HEK293 (cell line): ENCODE measurements around the gene MCU.

Experiments
- AEBP2 ChIP-seq: fragments of 450-650 bp; formaldehyde crosslinking; IDR thresholded peaks from 2 replicates; pipeline ENCODE4 v1.5.1; 2016; ENCODE audit warnings: missing biosample characterization, missing genetic modification characterization, borderline replicate concordance
- GLIS1 ChIP-seq: fragments of 450-650 bp; formaldehyde crosslinking; IDR thresholded peaks from 2 replicates; pipeline ENCODE4 v1.5.1; 2016; ENCODE audit warnings: missing biosample characterization, missing genetic modification characterization
- PRDM1 ChIP-seq: fragments of 450-650 bp; formaldehyde crosslinking; IDR thresholded peaks from 2 replicates; pipeline ENCODE4; 2016; ENCODE audit warnings: missing biosample characterization, missing genetic modification characterization
- PRDM4 ChIP-seq: fragments of 450-650 bp; formaldehyde crosslinking; IDR thresholded peaks from 2 replicates; pipeline ENCODE4 v1.5.1; 2017; ENCODE audit warnings: missing biosample characterization, missing genetic modification characterization
- PRDM6 ChIP-seq: fragments of 450-650 bp; formaldehyde crosslinking; IDR thresholded peaks from 2 replicates; pipeline ENCODE4 v1.5.1; 2017; ENCODE audit warnings: missing biosample characterization, missing genetic modification characterization
- SP2 ChIP-seq: fragments of 450-650 bp; formaldehyde crosslinking; IDR thresholded peaks from 2 replicates; pipeline ENCODE4 v1.5.1; 2016; ENCODE audit warnings: missing biosample characterization, missing genetic modification characterization
- TCF7L2 ChIP-seq: IDR thresholded peaks from 2 replicates; pipeline ENCODE4 v1.6.1; 2011; ENCODE audit warnings: low read depth, mild to moderate bottlenecking, inconsistent platforms, low read length, moderate library complexity, borderline replicate concordance
- TRIM28 ChIP-seq: IDR thresholded peaks from 2 replicates; pipeline ENCODE4 v1.6.1; 2011; ENCODE audit warnings: low read length, control low read depth, borderline replicate concordance
- WT1 ChIP-seq: fragments of 450-650 bp; formaldehyde crosslinking; IDR thresholded peaks from 2 replicates; pipeline ENCODE4 v1.5.1; 2016; ENCODE audit warnings: missing biosample characterization, missing genetic modification characterization
- ZBTB1 ChIP-seq: fragments of 450-650 bp; formaldehyde crosslinking; IDR thresholded peaks from 2 replicates; pipeline ENCODE4 v1.5.1; 2016; ENCODE audit warnings: missing biosample characterization, missing genetic modification characterization
- ZBTB48 ChIP-seq: fragments of 450-650 bp; formaldehyde crosslinking; IDR thresholded peaks from 2 replicates; pipeline ENCODE4 v1.5.1; 2016; ENCODE audit warnings: missing biosample characterization, missing genetic modification characterization
- ZFHX2 ChIP-seq: fragments of 450-650 bp; formaldehyde crosslinking; conservative IDR thresholded peaks from 2 replicates; pipeline ENCODE4 v1.5.1; 2016; ENCODE audit warnings: missing biosample characterization, missing genetic modification characterization
- ZFP3 ChIP-seq: fragments of 450-650 bp; formaldehyde crosslinking; IDR thresholded peaks from 2 replicates; pipeline ENCODE4 v1.5.1; 2016; ENCODE audit warnings: low read depth, missing biosample characterization, missing genetic modification characterization
- ZNF175 ChIP-seq: fragments of 450-650 bp; formaldehyde crosslinking; IDR thresholded peaks from 2 replicates; pipeline ENCODE4 v1.5.1; 2016; ENCODE audit warnings: missing biosample characterization, missing genetic modification characterization
- ZNF184 ChIP-seq: fragments of 450-650 bp; IDR thresholded peaks from 2 replicates; pipeline ENCODE4 v1.5.1; 2018; ENCODE audit warnings: missing biosample characterization, mild to moderate bottlenecking, missing genetic modification characterization
- ZNF202 ChIP-seq: fragments of 450-650 bp; formaldehyde crosslinking; IDR thresholded peaks from 2 replicates; pipeline ENCODE4 v1.5.1; 2016; ENCODE audit warnings: missing biosample characterization, missing genetic modification characterization, borderline replicate concordance
- ZNF221 ChIP-seq: fragments of 450-650 bp; formaldehyde crosslinking; IDR thresholded peaks from 2 replicates; pipeline ENCODE4 v1.5.1; 2017; ENCODE audit warnings: missing biosample characterization, missing genetic modification characterization, borderline replicate concordance
- ZNF24 ChIP-seq: fragments of 450-650 bp; formaldehyde crosslinking; IDR thresholded peaks from 2 replicates; pipeline ENCODE4 v1.5.1; 2016; ENCODE audit warnings: missing biosample characterization, missing genetic modification characterization
- ZNF350 ChIP-seq: fragments of 450-650 bp; formaldehyde crosslinking; IDR thresholded peaks from 2 replicates; pipeline ENCODE4 v1.5.0; 2017; ENCODE audit warnings: missing biosample characterization, mild to moderate bottlenecking, missing genetic modification characterization
- ZNF354C ChIP-seq: fragments of 450-650 bp; formaldehyde crosslinking; IDR thresholded peaks from 2 replicates; pipeline ENCODE4 v1.5.1; 2016; ENCODE audit warnings: missing biosample characterization, missing genetic modification characterization, low read depth, borderline replicate concordance
- ZNF366 ChIP-seq: fragments of 450-650 bp; formaldehyde crosslinking; conservative IDR thresholded peaks from 2 replicates; pipeline ENCODE4 v1.5.1; 2016; ENCODE audit warnings: missing biosample characterization, missing genetic modification characterization
- ZNF37A ChIP-seq: fragments of 450-650 bp; IDR thresholded peaks from 2 replicates; pipeline ENCODE4 v1.5.1; 2018; ENCODE audit warnings: missing biosample characterization, missing genetic modification characterization
- ZNF394 ChIP-seq: fragments of 450-650 bp; formaldehyde crosslinking; IDR thresholded peaks from 2 replicates; pipeline ENCODE4 v1.5.1; 2016; ENCODE audit warnings: missing biosample characterization, missing genetic modification characterization, mild to moderate bottlenecking, moderate library complexity, borderline replicate concordance
- ZNF48 ChIP-seq: fragments of 450-650 bp; formaldehyde crosslinking; IDR thresholded peaks from 2 replicates; pipeline ENCODE4 v1.5.1; 2016; ENCODE audit warnings: missing biosample characterization, missing genetic modification characterization
- ZNF529 ChIP-seq: fragments of 450-650 bp; formaldehyde crosslinking; IDR thresholded peaks from 2 replicates; pipeline ENCODE4 v1.5.1; 2017; ENCODE audit warnings: missing genetic modification characterization, missing biosample characterization; ENCODE audit not compliant: insufficient replicate concordance
- ZNF561 ChIP-seq: fragments of 450-650 bp; IDR thresholded peaks from 2 replicates; pipeline ENCODE4 v1.5.1; 2018; ENCODE audit warnings: missing biosample characterization, missing genetic modification characterization, borderline replicate concordance
- ZNF623 ChIP-seq: fragments of 450-650 bp; formaldehyde crosslinking; IDR thresholded peaks from 2 replicates; pipeline ENCODE4 v1.5.1; 2016; ENCODE audit warnings: missing biosample characterization, missing genetic modification characterization
- ZNF658 ChIP-seq: fragments of 450-650 bp; formaldehyde crosslinking; IDR thresholded peaks from 2 replicates; pipeline ENCODE4; 2016; ENCODE audit warnings: missing biosample characterization, missing genetic modification characterization
- ZNF664 ChIP-seq: fragments of 450-650 bp; formaldehyde crosslinking; IDR thresholded peaks from 2 replicates; pipeline ENCODE4 v1.5.1; 2016; ENCODE audit warnings: missing biosample characterization, missing genetic modification characterization
- ZNF692 ChIP-seq: fragments of 450-650 bp; formaldehyde crosslinking; IDR thresholded peaks from 2 replicates; pipeline ENCODE4 v1.5.1; 2016; ENCODE audit warnings: missing biosample characterization, missing genetic modification characterization
- ZNF776 ChIP-seq: fragments of 450-650 bp; formaldehyde crosslinking; IDR thresholded peaks from 2 replicates; pipeline ENCODE4 v1.5.0; 2017; ENCODE audit warnings: missing biosample characterization, missing genetic modification characterization, borderline replicate concordance
- ZNF792 ChIP-seq: fragments of 450-650 bp; formaldehyde crosslinking; IDR thresholded peaks from 2 replicates; pipeline ENCODE4 v1.5.1; 2016; ENCODE audit warnings: missing biosample characterization, missing genetic modification characterization
- ZSCAN5A ChIP-seq: fragments of 450-650 bp; formaldehyde crosslinking; IDR thresholded peaks from 2 replicates; pipeline ENCODE4 v1.5.1; 2016; ENCODE audit warnings: missing biosample characterization, missing genetic modification characterization

The MCU gene

GRCh38 chr10:72802332-72802731 lies 110.4 kb downstream of the MCU start (continued):
- TF ChIP-seq ZNF776 (tag by site-specific recombination) (no peak), TRIM28 (no peak), PRDM1 (tag by site-specific recombination) (no peak), ZNF350 (tag by site-specific recombination) (no peak), PRDM6 (tag by site-specific recombination) (no peak), ZNF24 (tag by site-specific recombination) (no peak; the same call in 1 of the 2 replicates), ZNF623 (no peak), ZBTB48 (tag by site-specific recombination) (no peak), ZNF658 (tag by site-specific recombination) (no peak), ZNF202 (tag by site-specific recombination) (no peak), ZNF529 (tag by site-specific recombination) (no peak), TCF7L2 (no peak), ZNF792 (tag by site-specific recombination) (no peak), ZBTB1 (tag by site-specific recombination) (no peak), ZNF394 (tag by site-specific recombination) (0 out of 2 replicates have a peak, but pooled peaks have one; percentile 17), ZNF366 (tag by site-specific recombination) (no peak), ZNF221 (no peak), GLIS1 (tag by site-specific recombination) (no peak), ZNF692 (tag by site-specific recombination) (no peak), ZNF354C (tag by site-specific recombination) (no peak), ZFHX2 (tag by site-specific recombination) (no peak), PRDM4 (tag by site-specific recombination) (no peak), ZNF48 (no peak), ZFP3 (tag by site-specific recombination) (no peak), ZNF175 (tag by site-specific recombination) (no peak), ZNF184 (tag by site-specific recombination) (no peak), WT1 (tag by site-specific recombination) (no peak), ZNF664 (tag by site-specific recombination) (no peak), AEBP2 (tag by site-specific recombination) (no peak), ZNF561 (no peak), ZSCAN5A (tag by site-specific recombination) (no peak), SP2 (tag by site-specific recombination) (no peak), ZNF37A (no peak)
